ENCODE data around the gene KDM2B. TPM values are rescaled to one million over a fixed set of nuclear protein-coding genes. Genes with fewer than 3 reads are reported as not detected.

Gene KDM2B
- polyA plus RNA-seq, 3 donors, result 9.7 to 68.1 (median 9.7) TPM

DNA sequence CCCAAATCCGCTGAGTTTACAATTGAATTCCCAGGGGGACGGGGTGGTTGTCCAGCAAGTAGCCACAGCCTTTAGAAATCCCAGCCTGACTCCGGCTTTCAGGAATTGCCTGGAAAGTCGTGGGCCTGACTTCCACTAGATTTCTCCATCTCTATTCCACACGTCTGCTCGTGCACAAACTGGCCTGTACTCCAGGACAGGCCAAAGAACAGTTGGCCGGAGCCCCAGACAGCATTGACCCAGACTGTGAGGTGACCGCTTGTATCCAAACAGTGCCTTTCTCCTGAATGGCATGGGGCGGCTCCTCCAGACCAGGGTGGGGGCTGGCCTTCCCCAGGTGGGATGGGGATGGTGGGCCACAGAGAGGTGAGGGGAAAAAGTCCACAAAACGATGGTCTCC, 62.2 kb downstream of the KDM2B start:
- WGBS (ENCODE audit: insufficient coverage), result 99% methylated on average over 8 of the region's 10 CpGs
- H3K27ac Mint-ChIP-seq, result peak overlapping the region in 1 of 7 donors; percentile 23
- no peak overlapping the region for H3K9ac ChIP-seq (ENCODE audit: insufficient read depth, low read length, poor library complexity, severe bottlenecking)
- no peak overlapping the region for H3K4me3 ChIP-seq (replicated peaks in 1 of 3; ENCODE audit: low read depth in 2 of 3, low read length in 3 of 3)
- no peaks in the 10 kb centered on the region for H3K9me3 ChIP-seq (replicated peaks in 1 of 2; ENCODE audit: control insufficient read depth in 1 of 2, insufficient read depth in 1 of 2, low read length in 2 of 2)
- H3K36me3 Mint-ChIP-seq, result peaks cover 38 to 57% of the 10 kb centered on the region in 2 donors
- peaks cover 0 to 3% (median 0%) of the 10 kb centered on the region in 3 donors for H3K27me3 Mint-ChIP-seq (ENCODE audit: low read depth in 3 of 3)
- intact Hi-C loops (cut with micrococcal nuclease), result no loop called here
- no peaks in the 10 kb centered on the region for H3K27me3 ChIP-seq (ENCODE audit: control insufficient read depth in 2 of 2, insufficient read depth in 2 of 2, low read length in 2 of 2)
- peaks cover 14% of the 10 kb centered on the region for H3K4me1 Mint-ChIP-seq
- no peak overlapping the region for H2AFZ ChIP-seq (ENCODE audit: insufficient read depth, low read depth, low read length, poor library complexity, severe bottlenecking)
- peaks cover 22 to 67% of the 10 kb centered on the region in 2 donors for H3K36me3 ChIP-seq (replicated peaks in 1 of 2; ENCODE audit: control insufficient read depth in 1 of 2, insufficient read depth in 2 of 2, low read length in 2 of 2)
- H3K4me2 ChIP-seq (replicated peaks; ENCODE audit: extremely low read depth, low read length, poor library complexity, severe bottlenecking), result no peak overlapping the region
- TF ChIP-seq, protein P1, sequence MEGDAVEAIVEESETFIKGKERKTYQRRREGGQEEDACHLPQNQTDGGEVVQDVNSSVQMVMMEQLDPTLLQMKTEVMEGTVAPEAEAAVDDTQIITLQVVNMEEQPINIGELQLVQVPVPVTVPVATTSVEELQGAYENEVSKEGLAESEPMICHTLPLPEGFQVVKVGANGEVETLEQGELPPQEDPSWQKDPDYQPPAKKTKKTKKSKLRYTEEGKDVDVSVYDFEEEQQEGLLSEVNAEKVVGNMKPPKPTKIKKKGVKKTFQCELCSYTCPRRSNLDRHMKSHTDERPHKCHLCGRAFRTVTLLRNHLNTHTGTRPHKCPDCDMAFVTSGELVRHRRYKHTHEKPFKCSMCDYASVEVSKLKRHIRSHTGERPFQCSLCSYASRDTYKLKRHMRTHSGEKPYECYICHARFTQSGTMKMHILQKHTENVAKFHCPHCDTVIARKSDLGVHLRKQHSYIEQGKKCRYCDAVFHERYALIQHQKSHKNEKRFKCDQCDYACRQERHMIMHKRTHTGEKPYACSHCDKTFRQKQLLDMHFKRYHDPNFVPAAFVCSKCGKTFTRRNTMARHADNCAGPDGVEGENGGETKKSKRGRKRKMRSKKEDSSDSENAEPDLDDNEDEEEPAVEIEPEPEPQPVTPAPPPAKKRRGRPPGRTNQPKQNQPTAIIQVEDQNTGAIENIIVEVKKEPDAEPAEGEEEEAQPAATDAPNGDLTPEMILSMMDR (IDR thresholded peaks at IDR 0.05), result no peak
- H3K79me2 ChIP-seq (ENCODE audit: insufficient read depth, low read length), result no peaks in the 10 kb centered on the region
- peaks cover 0 to 10% of the 10 kb centered on the region in 2 donors for H3K4me1 ChIP-seq (ENCODE audit: control insufficient read depth in 1 of 2, insufficient read depth in 2 of 2, low read length in 2 of 2)
- peaks cover 0 to 2% (median 0%) of the 10 kb centered on the region in 7 donors for H3K9me3 Mint-ChIP-seq
- H3K4me3 Mint-ChIP-seq, result no peak overlapping the region
- no peak for DNase-seq
- H4K20me1 ChIP-seq (ENCODE audit: insufficient read depth, low read length), result peaks cover 4% of the 10 kb centered on the region
- H3K27ac ChIP-seq (ENCODE audit: low read depth in 1 of 2, low read length in 2 of 2), result no peak overlapping the region

DNA sequence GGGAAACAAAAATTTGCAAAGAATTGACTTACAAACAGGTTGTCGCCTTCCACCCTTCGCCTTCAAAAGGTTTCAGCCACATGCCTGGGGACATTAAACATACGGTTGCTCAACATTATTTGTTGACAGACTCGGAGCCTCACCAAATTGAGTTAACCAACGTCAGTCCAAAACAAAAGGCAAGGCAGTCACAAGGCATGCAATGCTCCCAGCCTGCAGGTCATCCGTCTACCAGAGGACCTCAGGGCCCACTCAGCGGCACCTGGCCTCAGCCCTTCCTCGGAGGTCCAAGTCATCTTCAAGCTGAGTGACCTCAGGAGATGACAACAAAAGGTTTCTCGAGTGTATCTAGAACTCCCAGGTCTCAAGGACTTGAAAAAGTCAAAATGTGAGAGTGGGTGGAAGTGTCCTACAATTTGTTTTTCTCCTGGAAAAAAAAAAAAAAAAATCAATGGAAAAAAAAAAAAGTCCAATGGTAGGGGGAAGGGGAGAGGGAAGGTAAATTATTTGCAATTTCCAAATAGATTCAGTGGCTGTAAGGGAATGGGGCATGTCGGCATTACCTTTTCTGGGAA, 64.3 kb downstream of the KDM2B start:
- peaks cover 12% of the 10 kb centered on the region for H3K4me1 Mint-ChIP-seq
- no peak overlapping the region for H3K4me3 ChIP-seq (replicated peaks in 1 of 3; ENCODE audit: low read depth in 2 of 3, low read length in 3 of 3)
- no peak overlapping the region for H3K9ac ChIP-seq (ENCODE audit: insufficient read depth, low read length, poor library complexity, severe bottlenecking)
- H3K9me3 ChIP-seq (replicated peaks in 1 of 2; ENCODE audit: control insufficient read depth in 1 of 2, insufficient read depth in 1 of 2, low read length in 2 of 2), result no peaks in the 10 kb centered on the region
- no peak overlapping the region for H3K4me2 ChIP-seq (replicated peaks; ENCODE audit: extremely low read depth, low read length, poor library complexity, severe bottlenecking)
- peaks cover 0 to 10% of the 10 kb centered on the region in 2 donors for H3K4me1 ChIP-seq (ENCODE audit: control insufficient read depth in 1 of 2, insufficient read depth in 2 of 2, low read length in 2 of 2)
- H3K36me3 ChIP-seq (replicated peaks in 1 of 2; ENCODE audit: control insufficient read depth in 1 of 2, insufficient read depth in 2 of 2, low read length in 2 of 2), result peaks cover 37 to 75% of the 10 kb centered on the region in 2 donors
- no peaks in the 10 kb centered on the region for H3K27me3 ChIP-seq (ENCODE audit: control insufficient read depth in 2 of 2, insufficient read depth in 2 of 2, low read length in 2 of 2)
- peaks cover 0 to 5% (median 0%) of the 10 kb centered on the region in 3 donors for H3K27me3 Mint-ChIP-seq (ENCODE audit: low read depth in 3 of 3)
- no peaks in the 10 kb centered on the region for H3K79me2 ChIP-seq (ENCODE audit: insufficient read depth, low read length)
- H2AFZ ChIP-seq (ENCODE audit: insufficient read depth, low read depth, low read length, poor library complexity, severe bottlenecking), result no peak overlapping the region
- TF ChIP-seq, protein P1 (IDR thresholded peaks at IDR 0.05), result no peak
- intact Hi-C loops (cut with micrococcal nuclease), result no loop called here
- no peaks in the 10 kb centered on the region for H4K20me1 ChIP-seq (ENCODE audit: insufficient read depth, low read length)
- no peak overlapping the region for H3K4me3 Mint-ChIP-seq
- WGBS (ENCODE audit: insufficient coverage), result 100% methylated on average over 6 of the region's 10 CpGs
- no peak overlapping the region for H3K27ac Mint-ChIP-seq
- H3K36me3 Mint-ChIP-seq, result peaks cover 45 to 66% of the 10 kb centered on the region in 2 donors
- no peak overlapping the region for H3K27ac ChIP-seq (ENCODE audit: low read depth in 1 of 2, low read length in 2 of 2)
- no peak for DNase-seq
- H3K9me3 Mint-ChIP-seq, result peaks cover 0 to 2% (median 0%) of the 10 kb centered on the region in 7 donors

All from CD14-positive monocyte (primary cell).